ENCODE measurements around the gene LAS1L. TPM values are rescaled to one million over a fixed set of nuclear protein-coding genes. Genes with fewer than 3 reads are reported as not detected.

Gene LAS1L
- total RNA-seq, 2 donors from 2014 or later: 9.9 to 12.7 TPM

DNA sequence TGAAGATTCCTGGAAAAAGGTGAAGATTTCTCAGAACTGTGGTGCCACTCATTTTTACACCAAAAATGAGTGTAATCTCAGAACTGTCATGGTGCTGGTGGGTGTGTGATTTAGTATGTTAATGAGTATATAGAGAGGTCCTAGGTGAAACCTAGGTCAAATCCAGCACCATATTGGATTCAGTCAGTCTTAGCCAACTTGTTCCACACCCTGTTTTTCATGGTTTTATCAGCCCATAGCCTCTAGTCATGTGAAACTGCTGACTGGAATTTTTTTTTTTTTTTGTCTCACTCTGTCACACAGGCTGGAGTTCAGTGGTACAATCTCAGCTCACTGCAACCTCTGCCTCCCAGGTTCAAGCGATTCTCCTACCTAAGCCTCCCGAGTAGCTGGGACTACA lies 58.0 kb downstream of the LAS1L start:
- DNase-seq (no peak), ATAC-seq (no peak)
- TF ChIP-seq, protein P1, sequence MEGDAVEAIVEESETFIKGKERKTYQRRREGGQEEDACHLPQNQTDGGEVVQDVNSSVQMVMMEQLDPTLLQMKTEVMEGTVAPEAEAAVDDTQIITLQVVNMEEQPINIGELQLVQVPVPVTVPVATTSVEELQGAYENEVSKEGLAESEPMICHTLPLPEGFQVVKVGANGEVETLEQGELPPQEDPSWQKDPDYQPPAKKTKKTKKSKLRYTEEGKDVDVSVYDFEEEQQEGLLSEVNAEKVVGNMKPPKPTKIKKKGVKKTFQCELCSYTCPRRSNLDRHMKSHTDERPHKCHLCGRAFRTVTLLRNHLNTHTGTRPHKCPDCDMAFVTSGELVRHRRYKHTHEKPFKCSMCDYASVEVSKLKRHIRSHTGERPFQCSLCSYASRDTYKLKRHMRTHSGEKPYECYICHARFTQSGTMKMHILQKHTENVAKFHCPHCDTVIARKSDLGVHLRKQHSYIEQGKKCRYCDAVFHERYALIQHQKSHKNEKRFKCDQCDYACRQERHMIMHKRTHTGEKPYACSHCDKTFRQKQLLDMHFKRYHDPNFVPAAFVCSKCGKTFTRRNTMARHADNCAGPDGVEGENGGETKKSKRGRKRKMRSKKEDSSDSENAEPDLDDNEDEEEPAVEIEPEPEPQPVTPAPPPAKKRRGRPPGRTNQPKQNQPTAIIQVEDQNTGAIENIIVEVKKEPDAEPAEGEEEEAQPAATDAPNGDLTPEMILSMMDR (IDR thresholded peaks at IDR 0.05): no peak
- no peak for TF ChIP-seq POLR2A (IDR thresholded peaks at IDR 0.05)
- Histone ChIP-seq H3K9me3 (no peaks in the 10 kb centered on the region), H3K36me3 (replicated peaks in 1 of 2; ENCODE audit: insufficient read depth in 1 of 2, low read depth in 2 of 2) (no peaks in the 10 kb centered on the region), H3K27ac (no peak overlapping the region), H3K4me1 (no peaks in the 10 kb centered on the region), H3K4me3 (no peak overlapping the region), H3K27me3 (no peaks in the 10 kb centered on the region)
- intact Hi-C loops (cut with DNase I): no loop called here
- 78 to 83% methylated on average over 2 of the region's 2 CpGs for WGBS, 2 donors

DNA sequence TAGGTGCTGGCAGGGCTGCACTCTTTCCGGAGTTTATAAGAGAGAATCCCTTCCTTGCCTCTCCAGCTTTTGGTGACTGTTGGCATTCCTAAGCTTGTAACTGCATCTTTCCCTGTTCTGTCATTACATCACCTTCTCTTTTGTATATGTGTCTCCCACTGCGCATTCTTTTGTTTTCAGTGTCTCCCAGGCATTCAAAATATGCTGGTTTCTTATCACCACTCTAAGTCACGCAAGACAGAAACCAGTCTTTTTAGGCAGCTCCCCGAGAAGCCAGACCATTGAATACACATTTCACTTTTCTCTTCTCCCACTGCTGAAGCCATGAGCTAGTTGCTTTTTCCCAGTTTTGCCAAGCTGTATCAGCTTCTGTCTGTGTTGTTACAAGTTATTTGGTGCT lies 71.0 kb downstream of the LAS1L start:
- Histone ChIP-seq H3K4me3 (no peak overlapping the region), H3K4me1 (no peaks in the 10 kb centered on the region), H3K27ac (no peak overlapping the region), H3K27me3 (no peaks in the 10 kb centered on the region), H3K36me3 (replicated peaks in 1 of 2; ENCODE audit: insufficient read depth in 1 of 2, low read depth in 2 of 2) (no peaks in the 10 kb centered on the region), H3K9me3 (no peaks in the 10 kb centered on the region)
- TF ChIP-seq, protein P1 (IDR thresholded peaks at IDR 0.05): no peak
- TF ChIP-seq POLR2A (IDR thresholded peaks at IDR 0.05): no peak
- ATAC-seq (no peak), DNase-seq (no peak)
- intact Hi-C loops (cut with DNase I): no loop called here
- WGBS, 2 donors: 13 to 14% methylated on average over 4 of the region's 4 CpGs

Other genes starting within 250 kb of the LAS1L start
- 10 to 100 TPM; 49.1 to 50.8 TPM for gene MSN, start 132.9 kb upstream of the LAS1L start, total RNA-seq